Measurements from ENCODE around the gene PTPRG.

PTPRG gene

GRCh38 chr3:61960976-61961375, 399.6 kb downstream of the PTPRG start:
- no peak for TF ChIP-seq CTCF (IDR thresholded peaks at IDR 0.05)
- DNase-seq (ENCODE audit: low spot score): no peak
- Histone ChIP-seq H3K4me3 (no peak overlapping the region), H3K27ac (no peak overlapping the region)

GRCh38 chr3:61961900-61962299, 400.5 kb downstream of the PTPRG start:
- no peak for TF ChIP-seq CTCF (IDR thresholded peaks at IDR 0.05)
- DNase-seq (ENCODE audit: low spot score): no peak
- H3K27ac ChIP-seq: no peak overlapping the region
- no peak overlapping the region for H3K4me3 ChIP-seq

- Histone ChIP-seq H3K27ac (no peak overlapping the region), H3K4me3 (no peak overlapping the region)
- TF ChIP-seq CTCF (IDR thresholded peaks at IDR 0.05): no peak
- no peak for DNase-seq (ENCODE audit: low spot score)
Measured at GRCh38 chr3:61964566-61964965, 403.2 kb downstream of the PTPRG start.

- H3K27ac ChIP-seq: no peak overlapping the region
- no peak for TF ChIP-seq CTCF (IDR thresholded peaks at IDR 0.05)
- DNase-seq (ENCODE audit: low spot score): no peak
- no peak overlapping the region for H3K4me3 ChIP-seq
Measured at GRCh38 chr3:61965770-61966131, 404.4 kb downstream of the PTPRG start.

GRCh38 chr3:61966200-61966599, 404.8 kb downstream of the PTPRG start:
- Histone ChIP-seq H3K27ac (no peak overlapping the region), H3K4me3 (no peak overlapping the region)
- DNase-seq (ENCODE audit: low spot score): no peak
- no peak for TF ChIP-seq CTCF (IDR thresholded peaks at IDR 0.05)

- DNase-seq (ENCODE audit: low spot score): no peak
- no peak for TF ChIP-seq CTCF (IDR thresholded peaks at IDR 0.05)
- no peak overlapping the region for H3K27ac ChIP-seq
- H3K4me3 ChIP-seq: no peak overlapping the region
Measured at GRCh38 chr3:61967019-61967418, 405.6 kb downstream of the PTPRG start.

GRCh38 chr3:61967937-61968336, 406.6 kb downstream of the PTPRG start:
- no peak for DNase-seq (ENCODE audit: low spot score)

More at GRCh38 chr3:61967937-61968336, 406.6 kb downstream of the PTPRG start:
- Histone ChIP-seq H3K4me3 (no peak overlapping the region), H3K27ac (no peak overlapping the region)
- TF ChIP-seq CTCF (IDR thresholded peaks at IDR 0.05): no peak

All from coronary artery (tissue), 2 donors.